ENCODE results near the gene COL13A1. TPM values are rescaled to one million over a fixed set of nuclear protein-coding genes. Genes with fewer than 3 reads are reported as not detected.
A peak's percentile ranks its signal among the peaks of the same experiment; 100 is the strongest.

Gene COL13A1
- under 1 TPM in 4 of 6 experiments, not detected in 2; 0.18 to 0.44 (median 0.30) TPM for total RNA-seq
- long read RNA-seq: 0 reads

- Histone ChIP-seq H3K4me3 (peak within 1 kb of the TSS; percentile 5 to 37 (median 16)), H3K4me1 (peaks cover 0 to 17% (median 0%) of the 10 kb centered on the region in 4 donors), H3K36me3 (no peaks in the 10 kb centered on the region), H3K27me3 (peaks cover 0 to 14% of the 10 kb centered on the region in 2 donors), H3K9me3 (no peaks in the 10 kb centered on the region), H3K27ac (no peak within 1 kb of the TSS)
- TF ChIP-seq POLR2A (IDR thresholded peaks at IDR 0.05): no peak
- TF ChIP-seq, protein P1, sequence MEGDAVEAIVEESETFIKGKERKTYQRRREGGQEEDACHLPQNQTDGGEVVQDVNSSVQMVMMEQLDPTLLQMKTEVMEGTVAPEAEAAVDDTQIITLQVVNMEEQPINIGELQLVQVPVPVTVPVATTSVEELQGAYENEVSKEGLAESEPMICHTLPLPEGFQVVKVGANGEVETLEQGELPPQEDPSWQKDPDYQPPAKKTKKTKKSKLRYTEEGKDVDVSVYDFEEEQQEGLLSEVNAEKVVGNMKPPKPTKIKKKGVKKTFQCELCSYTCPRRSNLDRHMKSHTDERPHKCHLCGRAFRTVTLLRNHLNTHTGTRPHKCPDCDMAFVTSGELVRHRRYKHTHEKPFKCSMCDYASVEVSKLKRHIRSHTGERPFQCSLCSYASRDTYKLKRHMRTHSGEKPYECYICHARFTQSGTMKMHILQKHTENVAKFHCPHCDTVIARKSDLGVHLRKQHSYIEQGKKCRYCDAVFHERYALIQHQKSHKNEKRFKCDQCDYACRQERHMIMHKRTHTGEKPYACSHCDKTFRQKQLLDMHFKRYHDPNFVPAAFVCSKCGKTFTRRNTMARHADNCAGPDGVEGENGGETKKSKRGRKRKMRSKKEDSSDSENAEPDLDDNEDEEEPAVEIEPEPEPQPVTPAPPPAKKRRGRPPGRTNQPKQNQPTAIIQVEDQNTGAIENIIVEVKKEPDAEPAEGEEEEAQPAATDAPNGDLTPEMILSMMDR (IDR thresholded peaks at IDR 0.05): no peak
- ATAC-seq (peak in 2 of 4 donors; percentile 7 to 19), DNase-seq (peak in 1 of 3 donors; percentile 39)
- intact Hi-C loops (cut with DNase I): loop anchor here in 1 of 2 donors (10.0 kb wide), 1 partner anchor 113 kb away; no protein-coding TSS in a partner anchor
- WGBS (ENCODE audit: insufficient coverage, low coverage, low lambda C conversion rate, missing lambda C conversion rate): 2% methylated on average over 26 of the region's 58 CpGs
Observed at GRCh38 chr10:69801434-69802315, at the start of gene COL13A1. Gene COL13A1, plus strand, starts transcription at chr10:69801906. Its CDS starts 518 bp downstream, at chr10:69802424.

DNA sequence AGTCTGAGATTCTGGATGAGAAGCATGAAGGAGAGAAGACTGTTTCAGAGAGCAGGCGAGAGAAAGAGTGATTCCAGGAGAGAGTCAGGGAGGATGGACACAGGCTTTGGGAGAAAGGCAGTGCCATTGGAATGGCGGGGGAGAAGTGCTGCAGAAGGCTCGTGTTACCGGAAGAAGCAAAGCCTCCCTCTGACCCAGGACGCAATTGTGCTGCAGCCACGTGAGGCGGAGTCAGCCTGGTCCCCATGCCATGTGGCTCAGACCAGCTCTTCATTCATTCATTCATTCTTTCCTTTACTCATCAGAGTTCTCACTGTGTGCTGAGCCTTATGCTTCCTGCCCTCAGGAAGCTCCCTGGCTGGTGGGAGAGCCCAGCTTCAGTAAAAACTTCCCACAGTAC lies 49.2 kb upstream of the COL13A1 start:
- intact Hi-C loops (cut with DNase I): no loop called here
- Histone ChIP-seq H3K27me3 (no peaks in the 10 kb centered on the region), H3K4me1 (no peaks in the 10 kb centered on the region), H3K36me3 (no peaks in the 10 kb centered on the region), H3K27ac (no peak overlapping the region), H3K4me3 (no peak overlapping the region), H3K9me3 (no peaks in the 10 kb centered on the region)
- ATAC-seq (no peak), DNase-seq (no peak)
- no peak for TF ChIP-seq POLR2A (IDR thresholded peaks at IDR 0.05)
- TF ChIP-seq, protein P1 (IDR thresholded peaks at IDR 0.05): no peak
- 51% methylated on average over 6 of the region's 7 CpGs for WGBS (ENCODE audit: insufficient coverage, low coverage, low lambda C conversion rate, missing lambda C conversion rate)

DNA sequence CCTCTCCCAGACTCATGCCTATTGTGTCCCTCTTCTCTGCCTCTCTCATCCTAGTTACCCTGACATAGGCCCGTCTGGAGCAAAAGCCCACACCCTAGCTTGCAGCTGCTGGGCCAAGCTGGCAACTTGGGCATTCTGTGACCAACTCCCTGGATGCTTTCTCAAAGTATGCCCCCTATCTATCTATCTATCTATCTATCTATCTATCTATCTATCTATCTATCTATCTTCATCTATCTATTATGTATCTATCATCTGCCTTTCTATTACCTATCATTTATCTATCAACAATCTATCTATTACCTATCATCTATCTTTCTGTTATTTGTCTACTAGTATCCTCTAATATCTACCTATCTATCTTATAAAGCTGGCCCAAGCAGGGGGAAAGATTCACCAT lies 45.4 kb upstream of the COL13A1 start:
- Histone ChIP-seq H3K4me3 (no peak overlapping the region), H3K9me3 (no peaks in the 10 kb centered on the region), H3K27ac (no peak overlapping the region), H3K27me3 (no peaks in the 10 kb centered on the region), H3K4me1 (no peaks in the 10 kb centered on the region), H3K36me3 (no peaks in the 10 kb centered on the region)
- ATAC-seq: no peak
- no peak for DNase-seq
- no peak for TF ChIP-seq POLR2A (IDR thresholded peaks at IDR 0.05)
- TF ChIP-seq, protein P1 (IDR thresholded peaks at IDR 0.05): no peak
- no CpG with 5 or more reads among the region's 1 CpG for WGBS (ENCODE audit: insufficient coverage, low coverage, low lambda C conversion rate, missing lambda C conversion rate)
- intact Hi-C loops (cut with DNase I): no loop called here

DNA sequence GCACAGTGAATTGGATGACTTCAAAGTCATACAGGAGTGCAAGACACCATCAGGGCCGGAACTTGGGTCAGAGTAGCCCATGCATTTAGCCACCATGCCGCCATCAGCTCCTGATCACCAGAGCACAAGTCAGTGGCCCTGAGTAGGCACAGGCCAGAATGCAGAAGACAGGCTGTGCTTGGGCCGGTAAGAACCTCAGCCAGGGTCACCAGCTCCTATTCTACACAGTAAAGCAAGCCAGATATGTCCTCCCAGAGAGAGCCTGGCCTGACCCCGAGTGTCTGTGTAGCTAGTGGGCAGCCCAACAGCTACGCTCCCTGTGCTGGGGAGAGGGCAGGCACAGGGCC lies 44.5 kb upstream of the COL13A1 start:
- intact Hi-C loops (cut with DNase I): no loop called here
- ATAC-seq (peak in 1 of 4 donors; percentile 25), DNase-seq (no peak)
- Histone ChIP-seq H3K4me3 (no peak overlapping the region), H3K4me1 (no peaks in the 10 kb centered on the region), H3K27ac (no peak overlapping the region), H3K9me3 (no peaks in the 10 kb centered on the region), H3K27me3 (no peaks in the 10 kb centered on the region), H3K36me3 (no peaks in the 10 kb centered on the region)
- TF ChIP-seq POLR2A (IDR thresholded peaks at IDR 0.05): no peak
- WGBS (ENCODE audit: insufficient coverage, low coverage, low lambda C conversion rate, missing lambda C conversion rate): 94% methylated on average over 2 of the region's 5 CpGs
